ENCODE measurements around the gene ZNF532. TPM values are rescaled to one million over a fixed set of nuclear protein-coding genes. Genes with fewer than 3 reads are reported as not detected.
A peak's percentile ranks its signal among the peaks of the same experiment; 100 is the strongest.

ZNF532 gene
- total RNA-seq, 1 experiment from 2014 or later = 258 TPM

GRCh38 chr18:59001721-59002120 lies 137.0 kb downstream of the ZNF532 start:
- no peaks in the 10 kb centered on the region for H4K20me1 ChIP-seq (ENCODE audit: control insufficient read depth, insufficient read depth, insufficient read length)
- H4K91ac ChIP-seq (ENCODE audit: insufficient read length, low read depth, low read length) = no peak overlapping the region
- no peak overlapping the region for H3K14ac ChIP-seq (ENCODE audit: insufficient read depth, low read length)
- H3K18ac ChIP-seq (ENCODE audit: insufficient read length, low read depth, low read length) = no peak overlapping the region
- no peaks in the 10 kb centered on the region for H3K79me1 ChIP-seq (ENCODE audit: insufficient read depth, low read depth, low read length, poor library complexity, severe bottlenecking)
- no peak overlapping the region for H3T11ph ChIP-seq (ENCODE audit: low read length)
- no peak overlapping the region for H2BK15ac ChIP-seq (ENCODE audit: low read depth, low read length)
- Mint-ChIP-seq H3K4me1 (peaks cover 33% of the 10 kb centered on the region in 2 experiments), H3K36me3 (ENCODE audit: insufficient read depth in 1 of 3, low read depth in 3 of 3) (peaks cover 0 to 5% (median 4%) of the 10 kb centered on the region in 3 experiments; a peak in 2 of 7 replicates), H3K27me3 (ENCODE audit: low read depth) (no peaks in the 10 kb centered on the region), H3K27ac (peak overlapping the region in 2 of 3 experiments; percentile 27 to 88; a peak in 4 of 7 replicates), H3K9me3 (peaks cover 4 to 8% of the 10 kb centered on the region in 2 experiments; a peak in 2 of 5 replicates), H3K4me3 (no peak overlapping the region)
- no peak overlapping the region for H2BK20ac ChIP-seq (ENCODE audit: low read depth, low read length, poor library complexity, severe bottlenecking)
- no peak overlapping the region for H3K4ac ChIP-seq (ENCODE audit: low read depth, low read length)
- no peaks in the 10 kb centered on the region for H3K23me2 ChIP-seq (ENCODE audit: insufficient read length, low read depth, low read length, poor library complexity, severe bottlenecking)
- H3K27me3 ChIP-seq (ENCODE audit: insufficient read depth, low read length) = no peaks in the 10 kb centered on the region
- no peak overlapping the region for H2BK5ac ChIP-seq (ENCODE audit: insufficient read length, low read length)
- WGBS (ENCODE audit: extremely low coverage, insufficient read length, low lambda C conversion rate) = no CpG with 5 or more reads among the region's 3 CpGs
- no peaks in the 10 kb centered on the region for H3K79me2 ChIP-seq (ENCODE audit: insufficient read depth, low read length)
- H3K27ac ChIP-seq (ENCODE audit: insufficient read length, low read depth, low read length) = no peak overlapping the region
- H3K4me2 ChIP-seq (ENCODE audit: insufficient read depth, insufficient read length, low read length) = no peak overlapping the region
- H3K9ac ChIP-seq (ENCODE audit: extremely low read depth, insufficient read length, low read length) = no peak overlapping the region
- DNase-seq = no peak
- H3K9me3 ChIP-seq (ENCODE audit: control insufficient read depth, low read depth, low read length) = no peaks in the 10 kb centered on the region
- no peak overlapping the region for H3K23ac ChIP-seq (ENCODE audit: insufficient read length, low read depth, low read length)
- TF ChIP-seq CTCF (conservative IDR thresholded peaks at IDR 0.05) = no peak
- H2AK5ac ChIP-seq (ENCODE audit: insufficient read length, low read length) = no peak overlapping the region
- H3K4me1 ChIP-seq (ENCODE audit: insufficient read depth, low read length) = 0 out of 2 replicates have a peak, but pooled peaks cover 2% of the 10 kb centered on the region
- no peak overlapping the region for H4K5ac ChIP-seq (ENCODE audit: insufficient read length, low read depth, low read length)
- no peak overlapping the region for H4K8ac ChIP-seq (replicated peaks; ENCODE audit: insufficient read length, low read depth, low read length)
- no peak overlapping the region for H2BK120ac ChIP-seq (ENCODE audit: low read depth, low read length, poor library complexity, severe bottlenecking)
- no peak overlapping the region for H2BK12ac ChIP-seq (ENCODE audit: insufficient read length, low read depth, low read length)
- no peak overlapping the region for H2AFZ ChIP-seq (ENCODE audit: low read length)
- H3K56ac ChIP-seq (ENCODE audit: insufficient read length, low read depth, low read length) = no peak overlapping the region

Data from H9 (cell line).